CD4-positive, alpha-beta T cell treated with Interferon alpha-2 for 1 hour (primary cell): ENCODE results near the gene EYA2.
"Not testable (repeated sequence)": the region's sequence is repeated elsewhere in the genome, so short reads cannot be mapped to it uniquely, and the experiment has no call there.

Experiments used
- DNase-seq, 2 donors: peaks; one replicate each; pipeline ENCODE4 v3.0.0-alpha.2; 2020 to 2022

Gene EYA2

GRCh38 chr20:47156301-47157137, 261.9 kb downstream of the EYA2 start:
- no peak for DNase-seq

- no peak for DNase-seq
Observed at GRCh38 chr20:47159166-47159565, 264.5 kb downstream of the EYA2 start.

- no peak for DNase-seq
Observed at GRCh38 chr20:47160240-47160639, 265.6 kb downstream of the EYA2 start.

GRCh38 chr20:47160992-47161391, 266.3 kb downstream of the EYA2 start:
- no peak for DNase-seq

- DNase-seq = no peak
Observed at GRCh38 chr20:47161411-47161810, 266.8 kb downstream of the EYA2 start.

- DNase-seq = no peak
Observed at GRCh38 chr20:47164140-47164539, 269.5 kb downstream of the EYA2 start.

- DNase-seq = no peak
Observed at GRCh38 chr20:47165376-47165865, 270.8 kb downstream of the EYA2 start.

- DNase-seq = no peak
Observed at GRCh38 chr20:47167846-47168245, 273.2 kb downstream of the EYA2 start.

GRCh38 chr20:47172579-47172978, 277.9 kb downstream of the EYA2 start:
- DNase-seq = no peak

- no peak for DNase-seq
Observed at GRCh38 chr20:47173596-47174216, 279.1 kb downstream of the EYA2 start.

- DNase-seq = no peak
Observed at GRCh38 chr20:47174456-47175243, 280.0 kb downstream of the EYA2 start.

- no peak for DNase-seq
Observed at GRCh38 chr20:47175493-47175892, 280.9 kb downstream of the EYA2 start.

- not testable (repeated sequence) for DNase-seq
Observed at GRCh38 chr20:47176217-47176616, 281.6 kb downstream of the EYA2 start.

- no peak for DNase-seq
Observed at GRCh38 chr20:47178277-47178676, 283.6 kb downstream of the EYA2 start.

GRCh38 chr20:47178851-47179250, 284.2 kb downstream of the EYA2 start:
- DNase-seq = no peak

GRCh38 chr20:47179267-47179666, 284.6 kb downstream of the EYA2 start:
- no peak for DNase-seq

GRCh38 chr20:47181056-47181862, 286.6 kb downstream of the EYA2 start:
- peak in 1 of 2 donors; percentile 24 for DNase-seq

- no peak for DNase-seq
Observed at GRCh38 chr20:47183367-47183766, 288.7 kb downstream of the EYA2 start.

GRCh38 chr20:47187450-47188195, 293.0 kb downstream of the EYA2 start:
- peak in 1 of 2 donors; percentile 31 for DNase-seq

GRCh38 chr20:47188540-47188939, 293.9 kb downstream of the EYA2 start:
- peak in 1 of 2 donors; percentile 15 for DNase-seq

- DNase-seq = no peak
Observed at GRCh38 chr20:47189060-47189459, 294.4 kb downstream of the EYA2 start.
